Fibroblast of skin of right biceps (primary cell): Measurements from ENCODE around the gene CENPT.

Experiments used
- DNase-seq: peaks from one replicate; pipeline ENCODE4 v3.0.0-alpha.2; 2013

CENPT gene

GRCh38 chr16:67805718-67806427, 41.6 kb downstream of the CENPT start:
- no peak for DNase-seq

- no peak for DNase-seq
Measured at GRCh38 chr16:67804853-67805542, 42.5 kb downstream of the CENPT start.

- no peak for DNase-seq
Measured at GRCh38 chr16:67803894-67804293, 43.6 kb downstream of the CENPT start.

GRCh38 chr16:67801883-67802282, 45.6 kb downstream of the CENPT start:
- no peak for DNase-seq

GRCh38 chr16:67801241-67801640, 46.3 kb downstream of the CENPT start:
- no peak for DNase-seq

GRCh38 chr16:67800338-67800926, 47.1 kb downstream of the CENPT start:
- no peak for DNase-seq

- no peak for DNase-seq
Measured at GRCh38 chr16:67796099-67796718, 51.3 kb downstream of the CENPT start.

- DNase-seq, result no peak
Measured at GRCh38 chr16:67790071-67790470, 57.4 kb downstream of the CENPT start.

- DNase-seq, result no peak
Measured at GRCh38 chr16:67786491-67786890, 61.0 kb downstream of the CENPT start.

GRCh38 chr16:67783353-67783725, 64.2 kb downstream of the CENPT start:
- no peak for DNase-seq

- DNase-seq, result no peak
Measured at GRCh38 chr16:67782567-67783352, 64.7 kb downstream of the CENPT start.

- DNase-seq, result no peak
Measured at GRCh38 chr16:67781565-67781921, 66.0 kb downstream of the CENPT start.

- no peak for DNase-seq
Measured at GRCh38 chr16:67780847-67781564, 66.5 kb downstream of the CENPT start.

GRCh38 chr16:67779256-67780014, 68.1 kb downstream of the CENPT start:
- no peak for DNase-seq
